D721Med (cell line): ENCODE results near the gene NAV2.

Experiments used
- DNase-seq: peaks from one replicate; pipeline ENCODE4 v3.0.0; 2011; ENCODE audit warnings: low spot score; ENCODE audit not compliant: insufficient read length
- FAIRE-seq: peaks from 2 replicates; lab custom pipeline; 2011; peaks lifted over from hg19 to GRCh38; lab: Jason Lieb, UNC
- CTCF ChIP-seq: IDR thresholded peaks from 2 replicates; pipeline ENCODE4 v1.5.1; 2012; ENCODE audit warnings: mild to moderate bottlenecking, control low read depth; ENCODE audit not compliant: insufficient read depth; ENCODE audit errors: missing control alignments

Gene NAV2

GRCh38 chr11:19887842-19888241 lies 175.2 kb downstream of the NAV2 start:
- FAIRE-seq (no peak), DNase-seq (no peak)
- no peak for TF ChIP-seq CTCF

GRCh38 chr11:19889531-19889930 lies 176.9 kb downstream of the NAV2 start:
- TF ChIP-seq CTCF = no peak
- FAIRE-seq (no peak), DNase-seq (no peak)

- no peak for TF ChIP-seq CTCF
- no peak for FAIRE-seq
- no peak for DNase-seq
Observed at GRCh38 chr11:19890308-19890707, 177.7 kb downstream of the NAV2 start.

GRCh38 chr11:19891022-19891421 lies 178.4 kb downstream of the NAV2 start:
- TF ChIP-seq CTCF = no peak
- DNase-seq = no peak
- no peak for FAIRE-seq

- no peak for TF ChIP-seq CTCF
- no peak for DNase-seq
Observed at GRCh38 chr11:19892387-19892786, 179.8 kb downstream of the NAV2 start.

GRCh38 chr11:19892876-19893275 lies 180.2 kb downstream of the NAV2 start:
- DNase-seq (no peak), FAIRE-seq (no peak)

More at GRCh38 chr11:19892387-19892786, 179.8 kb downstream of the NAV2 start:
- FAIRE-seq = no peak

More at GRCh38 chr11:19892876-19893275, 180.2 kb downstream of the NAV2 start:
- no peak for TF ChIP-seq CTCF
